HS-27A (cell line): ENCODE results near the gene TSPAN9.

ENCODE experiments used
- DNase-seq: peaks from one replicate; pipeline ENCODE4 v3.0.0-alpha.2; 2012; ENCODE audit warnings: low read depth, missing footprints

Gene TSPAN9

GRCh38 chr12:3141339-3142321, 64.5 kb downstream of the TSPAN9 start:
- no peak for DNase-seq

GRCh38 chr12:3142386-3142785, 65.2 kb downstream of the TSPAN9 start:
- no peak for DNase-seq

GRCh38 chr12:3144495-3144894, 67.3 kb downstream of the TSPAN9 start:
- no peak for DNase-seq

GRCh38 chr12:3145033-3145432, 67.9 kb downstream of the TSPAN9 start:
- DNase-seq: no peak

- no peak for DNase-seq
These were observed 68.5 kb downstream of the TSPAN9 start for GRCh38 chr12:3145546-3146310.

GRCh38 chr12:3147260-3147659, 70.1 kb downstream of the TSPAN9 start:
- no peak for DNase-seq

GRCh38 chr12:3148366-3149000, 71.3 kb downstream of the TSPAN9 start:
- DNase-seq: no peak

GRCh38 chr12:3149515-3150307, 72.5 kb downstream of the TSPAN9 start:
- DNase-seq: no peak

- DNase-seq: no peak
These were observed 73.1 kb downstream of the TSPAN9 start for GRCh38 chr12:3150308-3150670.

GRCh38 chr12:3150931-3151835, 74.0 kb downstream of the TSPAN9 start:
- DNase-seq: peak; percentile 53

GRCh38 chr12:3152011-3152511, 74.9 kb downstream of the TSPAN9 start:
- DNase-seq: no peak

- DNase-seq: no peak
These were observed 75.7 kb downstream of the TSPAN9 start for GRCh38 chr12:3152892-3153291.

GRCh38 chr12:3154006-3154405, 76.8 kb downstream of the TSPAN9 start:
- no peak for DNase-seq

- DNase-seq: no peak
These were observed 78.7 kb downstream of the TSPAN9 start for GRCh38 chr12:3155702-3156370.

- no peak for DNase-seq
These were observed 80.6 kb downstream of the TSPAN9 start for GRCh38 chr12:3157581-3158323.

GRCh38 chr12:3158851-3159465, 81.8 kb downstream of the TSPAN9 start:
- no peak for DNase-seq

- DNase-seq: no peak
These were observed 82.9 kb downstream of the TSPAN9 start for GRCh38 chr12:3160081-3160480.

GRCh38 chr12:3161861-3162260, 84.7 kb downstream of the TSPAN9 start:
- no peak for DNase-seq
